ENCODE measurements around the gene NCSTN.

GRCh38 chr1:160322831-160323230 lies 20.4 kb upstream of the NCSTN start:
- TF ChIP-seq CTCF (IDR thresholded peaks at IDR 0.05 in 2 of 3, conservative IDR thresholded peaks at IDR 0.05 in 1 of 3; ENCODE audit: control insufficient read depth in 2 of 3, extremely low read depth in 1 of 3, insufficient read depth in 1 of 3, low read depth in 3 of 3, low read length in 3 of 3): no peak
- TF ChIP-seq MTA3 (IDR thresholded peaks at IDR 0.05; ENCODE audit: borderline replicate concordance, low read length): no peak
- TF ChIP-seq EZH2 (IDR thresholded peaks at IDR 0.05; ENCODE audit: borderline replicate concordance, control insufficient read depth, low read depth, low read length): no peak
- TF ChIP-seq POLR2AphosphoS5 (IDR thresholded peaks at IDR 0.05; ENCODE audit: low read length): no peak
- no peak for TF ChIP-seq NR2C2 (IDR thresholded peaks at IDR 0.05; ENCODE audit: borderline replicate concordance, control insufficient read depth, insufficient read length, low read depth)
- TF ChIP-seq ZSCAN29 (IDR thresholded peaks at IDR 0.05): no peak
- no peak for TF ChIP-seq MYC (IDR thresholded peaks at IDR 0.05; ENCODE audit: insufficient read depth, insufficient read length, insufficient replicate concordance, low read length, severe bottlenecking)
- no peak for TF ChIP-seq STAT1 (conservative IDR thresholded peaks at IDR 0.05)
- TF ChIP-seq ZNF207 (IDR thresholded peaks at IDR 0.05; ENCODE audit: borderline replicate concordance): no peak
- TF ChIP-seq SUPT20H (IDR thresholded peaks at IDR 0.05; ENCODE audit: borderline replicate concordance, control insufficient read depth, low read depth, low read length): no peak
- TF ChIP-seq ETV6 (conservative IDR thresholded peaks at IDR 0.05 in 1 of 2, IDR thresholded peaks at IDR 0.05 in 1 of 2; ENCODE audit: borderline replicate concordance in 1 of 2, low read depth in 1 of 2): no peak
- TF ChIP-seq KDM1A (IDR thresholded peaks at IDR 0.05; ENCODE audit: borderline replicate concordance): no peak

Data from GM12878 (cell line).